ENCODE data around the gene BRSK2. TPM values are rescaled to one million over a fixed set of nuclear protein-coding genes. Genes with fewer than 3 reads are reported as not detected.

Gene BRSK2
- total RNA-seq, 1 donor = under 0.01 TPM

GRCh38 chr11:1439341-1439740 lies 49.6 kb downstream of the BRSK2 start:
- TF ChIP-seq CTCF (IDR thresholded peaks at IDR 0.05; ENCODE audit: insufficient read depth, low read depth, low read length) = no peak
- no peak for DNase-seq (ENCODE audit: low read depth)

GRCh38 chr11:1440066-1440465 lies 50.3 kb downstream of the BRSK2 start:
- no peak for DNase-seq (ENCODE audit: low read depth)
- no peak for TF ChIP-seq CTCF (IDR thresholded peaks at IDR 0.05; ENCODE audit: insufficient read depth, low read depth, low read length)
- no peak overlapping the region for H3K4me3 ChIP-seq (ENCODE audit: low read depth, low read length)

More at GRCh38 chr11:1439341-1439740, 49.6 kb downstream of the BRSK2 start:
- no peak overlapping the region for H3K4me3 ChIP-seq (ENCODE audit: low read depth, low read length)

- DNase-seq (ENCODE audit: low read depth) = no peak
- TF ChIP-seq CTCF (IDR thresholded peaks at IDR 0.05; ENCODE audit: insufficient read depth, low read depth, low read length) = no peak
- H3K4me3 ChIP-seq (ENCODE audit: low read depth, low read length) = no peak overlapping the region
Measured at GRCh38 chr11:1440496-1440895, 50.8 kb downstream of the BRSK2 start.

GRCh38 chr11:1442163-1442562 lies 52.4 kb downstream of the BRSK2 start:
- DNase-seq (ENCODE audit: low read depth) = no peak
- TF ChIP-seq CTCF (IDR thresholded peaks at IDR 0.05; ENCODE audit: insufficient read depth, low read depth, low read length) = no peak
- H3K4me3 ChIP-seq (ENCODE audit: low read depth, low read length) = no peak overlapping the region

GRCh38 chr11:1442807-1443366 lies 53.2 kb downstream of the BRSK2 start:
- H3K4me3 ChIP-seq (ENCODE audit: low read depth, low read length) = no peak overlapping the region
- no peak for TF ChIP-seq CTCF (IDR thresholded peaks at IDR 0.05; ENCODE audit: insufficient read depth, low read depth, low read length)
- DNase-seq (ENCODE audit: low read depth) = no peak

GRCh38 chr11:1443737-1444136 lies 54.0 kb downstream of the BRSK2 start:
- no peak overlapping the region for H3K4me3 ChIP-seq (ENCODE audit: low read depth, low read length)
- no peak for DNase-seq (ENCODE audit: low read depth)
- TF ChIP-seq CTCF (IDR thresholded peaks at IDR 0.05; ENCODE audit: insufficient read depth, low read depth, low read length) = no peak

GRCh38 chr11:1444321-1444720 lies 54.6 kb downstream of the BRSK2 start:
- no peak overlapping the region for H3K4me3 ChIP-seq (ENCODE audit: low read depth, low read length)
- no peak for TF ChIP-seq CTCF (IDR thresholded peaks at IDR 0.05; ENCODE audit: insufficient read depth, low read depth, low read length)
- no peak for DNase-seq (ENCODE audit: low read depth)

Data from fibroblast of villous mesenchyme (primary cell).